Neural cell (in vitro differentiated cells): ENCODE measurements around the gene HEMK1. TPM values are rescaled to one million over a fixed set of nuclear protein-coding genes. Genes with fewer than 3 reads are reported as not detected.

Source experiments
- H2AFZ ChIP-seq: fragments of 200-600, 300-800 bp; sonication (generic), shearing (Covaris generic); 2 replicates; pipeline ENCODE4 v1.6.0; 2014; ENCODE audit warnings: low read depth, mild to moderate bottlenecking, antibody characterized with exemption, low read length, moderate library complexity
- H3F3A ChIP-seq: fragments of 200-600 bp; shearing (Covaris generic); 2 replicates; pipeline ENCODE4 v1.6.1; 2016; ENCODE audit warnings: mild to moderate bottlenecking, moderate library complexity, mixed read lengths, antibody characterized with exemption, low read length; ENCODE audit not compliant: insufficient read depth, poor library complexity, severe bottlenecking
- H3K27ac ChIP-seq: fragments of 200-600, 300-800 bp; sonication (generic), shearing (Covaris generic); 2 replicates; pipeline ENCODE4 v1.5.1; 2014; ENCODE audit warnings: mild to moderate bottlenecking, low read length, moderate library complexity
- H3K27me3 ChIP-seq: fragments of 300-800, 200-600 bp; sonication (generic), shearing (Covaris generic); 2 replicates; pipeline ENCODE4 v1.6.0; 2014; ENCODE audit warnings: mild to moderate bottlenecking, low read depth, low read length, moderate library complexity; ENCODE audit not compliant: insufficient read depth
- H3K36me3 ChIP-seq: fragments of 300-800, 200-600 bp; sonication (generic), shearing (Covaris generic); 2 replicates; pipeline ENCODE4 v1.5.1; 2014; ENCODE audit warnings: mild to moderate bottlenecking, antibody characterized with exemption, low read length, moderate library complexity; ENCODE audit not compliant: insufficient read depth
- H3K4me2 ChIP-seq: fragments of 300-800, 200-600 bp; sonication (generic), shearing (Covaris generic); 2 replicates; pipeline ENCODE4 v1.6.0; 2014; ENCODE audit warnings: mild to moderate bottlenecking, low read length
- H3K4me3 ChIP-seq: fragments of 300-800, 200-600 bp; sonication (generic), shearing (Covaris generic); 2 replicates; pipeline ENCODE4 v1.5.1; 2014; ENCODE audit warnings: mild to moderate bottlenecking, low read length, moderate library complexity
- H3K79me2 ChIP-seq: fragments of 200-600 bp; shearing (Covaris generic); replicated peaks from 2 replicates; pipeline ENCODE4 v1.6.0; 2014; ENCODE audit warnings: mild to moderate bottlenecking, low read length, moderate library complexity; ENCODE audit not compliant: insufficient read depth
- H3K9ac ChIP-seq: fragments of 300-800, 200-600 bp; sonication (generic), shearing (Covaris generic); 2 replicates; pipeline ENCODE4 v1.6.1; 2016; ENCODE audit warnings: mild to moderate bottlenecking, low read length, mixed read lengths
- H3K9me2 ChIP-seq: fragments of 200-600 bp; shearing (Covaris generic); 2 replicates; pipeline ENCODE4 v1.6.1; 2016; ENCODE audit warnings: mild to moderate bottlenecking, low read length, mixed read lengths; ENCODE audit not compliant: insufficient read depth
- H3K9me3 ChIP-seq: fragments of 200-600, 300-800 bp; sonication (generic), shearing (Covaris generic); 2 replicates; pipeline ENCODE4 v1.6.1; 2016; ENCODE audit warnings: mild to moderate bottlenecking, mixed run types, low read length, moderate library complexity, mixed read lengths
- H4K20me1 ChIP-seq: fragments of 200-600 bp; shearing (Covaris generic); 2 replicates; pipeline ENCODE4 v1.6.1; 2016; ENCODE audit warnings: mild to moderate bottlenecking, mixed run types; ENCODE audit not compliant: insufficient read depth
- CTCF ChIP-seq: fragments of 450-650 bp; IDR thresholded peaks from 2 replicates; pipeline ENCODE4 v1.5.1; 2014; ENCODE audit warnings: antibody characterized with exemption, mild to moderate bottlenecking, moderate library complexity; ENCODE audit not compliant: poor library complexity, severe bottlenecking
- EP300 ChIP-seq: fragments of 450-650 bp; conservative IDR thresholded peaks from 2 replicates; pipeline ENCODE4 v1.6.1; 2014; ENCODE audit warnings: antibody characterized with exemption, mild to moderate bottlenecking, moderate library complexity; ENCODE audit not compliant: poor library complexity, severe bottlenecking
- EZH2 ChIP-seq: fragments of 200-600, 300-800 bp; shearing (Covaris generic), sonication (generic); IDR thresholded peaks from 2 replicates; pipeline ENCODE4 v1.6.1; 2014; ENCODE audit warnings: antibody characterized with exemption, low read length, borderline replicate concordance, mild to moderate bottlenecking; ENCODE audit not compliant: insufficient read depth, poor library complexity, severe bottlenecking
- MXI1 ChIP-seq: fragments of 450-650 bp; conservative IDR thresholded peaks from 2 replicates; pipeline ENCODE4 v1.6.1; 2014; ENCODE audit warnings: antibody characterized with exemption, mild to moderate bottlenecking; ENCODE audit not compliant: poor library complexity, severe bottlenecking
- POLR2AphosphoS5 ChIP-seq: IDR thresholded peaks from 2 replicates; pipeline ENCODE4 v1.6.1; 2012
- RAD21 ChIP-seq: fragments of 450-650 bp; conservative IDR thresholded peaks from 2 replicates; pipeline ENCODE4 v1.6.1; 2014; ENCODE audit warnings: antibody characterized with exemption, mild to moderate bottlenecking, moderate library complexity
- REST ChIP-seq: IDR thresholded peaks from 2 replicates; pipeline ENCODE4 v1.6.1; 2012; ENCODE audit warnings: borderline replicate concordance
- SMC3 ChIP-seq: fragments of 450-650 bp; conservative IDR thresholded peaks from 2 replicates; pipeline ENCODE4 v1.6.1; 2014; ENCODE audit warnings: antibody characterized with exemption, mild to moderate bottlenecking, moderate library complexity; ENCODE audit not compliant: poor library complexity
- TAF1 ChIP-seq: IDR thresholded peaks from 2 replicates; pipeline ENCODE4 v1.6.1; 2012; ENCODE audit warnings: low read depth
- polyA plus RNA-seq: library from polyadenylated mRNA; depleted of rRNA; stranded (reverse); fragments of >200 nt; gene quantifications from 2 replicates; pipeline ENCODE4 v1.2.3, GENCODE V29; 2014

Gene HEMK1
- polyA plus RNA-seq, 1 donor from 2014 or later, result 24.4 TPM

GRCh38 chr3:50588759-50589433 lies 19.6 kb downstream of the HEMK1 start:
- Histone ChIP-seq H4K20me1 (no peaks in the 10 kb centered on the region), H3K4me2 (no peak overlapping the region)
- TF ChIP-seq RAD21 (no peak), EZH2 (no peak), TAF1 (no peak), SMC3 (no peak), REST (no peak), POLR2AphosphoS5 (no peak), MXI1 (no peak), EP300 (no peak), CTCF (no peak)

GRCh38 chr3:50591196-50591741 lies 21.9 kb downstream of the HEMK1 start:
- Histone ChIP-seq H3K36me3 (no peaks in the 10 kb centered on the region), H2AFZ (no peak overlapping the region), H3K9ac (no peak overlapping the region), H3K4me3 (no peak overlapping the region), H4K20me1 (no peaks in the 10 kb centered on the region), H3K9me3 (no peaks in the 10 kb centered on the region), H3K9me2 (no peaks in the 10 kb centered on the region), H3F3A (no peaks in the 10 kb centered on the region), H3K27me3 (no peaks in the 10 kb centered on the region), H3K27ac (no peak overlapping the region), H3K79me2 (no peaks in the 10 kb centered on the region), H3K4me2 (no peak overlapping the region)
- TF ChIP-seq POLR2AphosphoS5 (no peak), SMC3 (no peak), RAD21 (no peak), CTCF (no peak), EZH2 (no peak), EP300 (no peak), TAF1 (no peak), MXI1 (no peak), REST (no peak)

More at GRCh38 chr3:50588759-50589433, 19.6 kb downstream of the HEMK1 start:
- H3K9me2 ChIP-seq, result no peaks in the 10 kb centered on the region
- no peaks in the 10 kb centered on the region for H3K79me2 ChIP-seq
- H2AFZ ChIP-seq, result no peak overlapping the region
- no peak overlapping the region for H3K9ac ChIP-seq
- H3K27me3 ChIP-seq, result no peaks in the 10 kb centered on the region
- H3F3A ChIP-seq, result no peaks in the 10 kb centered on the region
- no peaks in the 10 kb centered on the region for H3K9me3 ChIP-seq
- H3K27ac ChIP-seq, result no peak overlapping the region
- H3K4me3 ChIP-seq, result no peak overlapping the region
- H3K36me3 ChIP-seq, result no peaks in the 10 kb centered on the region
